ENCODE data around the gene C13orf42.

C13orf42 gene

DNA sequence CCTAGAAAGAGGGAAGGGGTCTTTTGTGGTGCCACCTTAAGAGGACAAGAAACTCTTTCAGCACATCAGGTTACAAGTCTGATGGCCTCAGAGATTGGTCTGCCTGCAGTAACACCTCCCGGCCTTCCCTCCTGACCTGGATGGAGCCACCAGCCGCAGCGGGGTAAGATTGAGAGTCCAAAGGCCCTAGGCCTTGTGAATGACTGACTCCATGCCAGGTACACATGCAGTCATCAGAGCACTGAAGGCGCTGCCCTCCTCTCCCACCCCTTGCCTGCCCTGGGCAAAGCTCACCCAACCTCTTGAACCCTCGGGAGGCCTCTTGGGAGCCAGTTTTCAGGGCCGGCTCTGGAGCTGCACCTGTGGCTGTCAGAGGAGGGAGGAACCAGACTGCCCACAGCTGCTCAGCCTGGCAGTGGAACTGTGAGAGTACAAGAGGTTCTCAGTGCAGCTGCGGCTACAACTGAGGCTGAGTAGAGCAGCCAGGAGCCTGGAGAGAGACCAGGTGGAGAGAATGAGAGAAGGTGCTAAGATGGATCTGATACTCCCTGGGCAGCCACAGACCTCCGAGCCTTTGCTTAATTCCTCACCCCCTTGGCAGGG, 23.8 kb upstream of the C13orf42 start:
- H3K4me3 ChIP-seq (IDR thresholded peaks at IDR 0.05; ENCODE audit: insufficient read depth, low read depth, low read length): no peak overlapping the region
- TF ChIP-seq, protein P1, sequence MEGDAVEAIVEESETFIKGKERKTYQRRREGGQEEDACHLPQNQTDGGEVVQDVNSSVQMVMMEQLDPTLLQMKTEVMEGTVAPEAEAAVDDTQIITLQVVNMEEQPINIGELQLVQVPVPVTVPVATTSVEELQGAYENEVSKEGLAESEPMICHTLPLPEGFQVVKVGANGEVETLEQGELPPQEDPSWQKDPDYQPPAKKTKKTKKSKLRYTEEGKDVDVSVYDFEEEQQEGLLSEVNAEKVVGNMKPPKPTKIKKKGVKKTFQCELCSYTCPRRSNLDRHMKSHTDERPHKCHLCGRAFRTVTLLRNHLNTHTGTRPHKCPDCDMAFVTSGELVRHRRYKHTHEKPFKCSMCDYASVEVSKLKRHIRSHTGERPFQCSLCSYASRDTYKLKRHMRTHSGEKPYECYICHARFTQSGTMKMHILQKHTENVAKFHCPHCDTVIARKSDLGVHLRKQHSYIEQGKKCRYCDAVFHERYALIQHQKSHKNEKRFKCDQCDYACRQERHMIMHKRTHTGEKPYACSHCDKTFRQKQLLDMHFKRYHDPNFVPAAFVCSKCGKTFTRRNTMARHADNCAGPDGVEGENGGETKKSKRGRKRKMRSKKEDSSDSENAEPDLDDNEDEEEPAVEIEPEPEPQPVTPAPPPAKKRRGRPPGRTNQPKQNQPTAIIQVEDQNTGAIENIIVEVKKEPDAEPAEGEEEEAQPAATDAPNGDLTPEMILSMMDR (conservative IDR thresholded peaks at IDR 0.05; ENCODE audit: low read depth, low read length): no peak
- no peak overlapping the region for H3K27ac ChIP-seq
- no peaks in the 10 kb centered on the region for H4K20me1 ChIP-seq (ENCODE audit: insufficient read depth)
- H2AFZ ChIP-seq (ENCODE audit: low read depth): no peak overlapping the region
- no peaks in the 10 kb centered on the region for H3K36me3 ChIP-seq (ENCODE audit: insufficient read depth)
- H3K79me2 ChIP-seq (ENCODE audit: insufficient read depth, low read depth): no peaks in the 10 kb centered on the region
- no peak overlapping the region for H3K4me2 ChIP-seq
- no peak overlapping the region for H3K9ac ChIP-seq
- H3K27me3 ChIP-seq (ENCODE audit: insufficient read depth, low read depth): no peaks in the 10 kb centered on the region
- no peaks in the 10 kb centered on the region for H3K4me1 ChIP-seq (ENCODE audit: low read depth, poor library complexity, severe bottlenecking)

DNA sequence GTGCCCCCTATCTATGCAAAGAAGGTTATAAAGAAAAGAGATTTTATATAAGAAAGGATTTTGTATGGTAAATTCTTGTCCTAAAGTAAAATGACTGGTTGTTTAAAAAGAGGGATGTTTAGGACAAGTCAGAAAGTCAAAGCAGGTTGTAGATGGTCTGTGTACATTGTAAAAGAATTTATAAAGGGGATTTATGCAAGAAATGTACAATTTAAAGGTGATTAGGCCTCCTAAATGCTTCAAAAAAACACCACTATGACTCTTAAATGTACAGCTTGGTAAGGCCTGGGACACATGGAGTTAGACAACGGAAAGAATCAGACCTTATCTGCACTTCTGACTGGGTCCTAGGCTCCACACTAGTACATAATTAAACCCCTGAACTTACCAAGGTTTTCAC, 19.3 kb upstream of the C13orf42 start:
- no peak overlapping the region for H2AFZ ChIP-seq (ENCODE audit: low read depth)
- no peak overlapping the region for H3K4me2 ChIP-seq
- no peak overlapping the region for H3K4me3 ChIP-seq (IDR thresholded peaks at IDR 0.05; ENCODE audit: insufficient read depth, low read depth, low read length)
- TF ChIP-seq, protein P1 (conservative IDR thresholded peaks at IDR 0.05; ENCODE audit: low read depth, low read length): no peak
- no peak overlapping the region for H3K27ac ChIP-seq
- no peaks in the 10 kb centered on the region for H3K79me2 ChIP-seq (ENCODE audit: insufficient read depth, low read depth)
- H3K27me3 ChIP-seq (ENCODE audit: insufficient read depth, low read depth): no peaks in the 10 kb centered on the region
- H3K36me3 ChIP-seq (ENCODE audit: insufficient read depth): no peaks in the 10 kb centered on the region
- H3K9ac ChIP-seq: no peak overlapping the region
- H4K20me1 ChIP-seq (ENCODE audit: insufficient read depth): no peaks in the 10 kb centered on the region
- peaks cover 8% of the 10 kb centered on the region for H3K4me1 ChIP-seq (ENCODE audit: low read depth, poor library complexity, severe bottlenecking)

DNA sequence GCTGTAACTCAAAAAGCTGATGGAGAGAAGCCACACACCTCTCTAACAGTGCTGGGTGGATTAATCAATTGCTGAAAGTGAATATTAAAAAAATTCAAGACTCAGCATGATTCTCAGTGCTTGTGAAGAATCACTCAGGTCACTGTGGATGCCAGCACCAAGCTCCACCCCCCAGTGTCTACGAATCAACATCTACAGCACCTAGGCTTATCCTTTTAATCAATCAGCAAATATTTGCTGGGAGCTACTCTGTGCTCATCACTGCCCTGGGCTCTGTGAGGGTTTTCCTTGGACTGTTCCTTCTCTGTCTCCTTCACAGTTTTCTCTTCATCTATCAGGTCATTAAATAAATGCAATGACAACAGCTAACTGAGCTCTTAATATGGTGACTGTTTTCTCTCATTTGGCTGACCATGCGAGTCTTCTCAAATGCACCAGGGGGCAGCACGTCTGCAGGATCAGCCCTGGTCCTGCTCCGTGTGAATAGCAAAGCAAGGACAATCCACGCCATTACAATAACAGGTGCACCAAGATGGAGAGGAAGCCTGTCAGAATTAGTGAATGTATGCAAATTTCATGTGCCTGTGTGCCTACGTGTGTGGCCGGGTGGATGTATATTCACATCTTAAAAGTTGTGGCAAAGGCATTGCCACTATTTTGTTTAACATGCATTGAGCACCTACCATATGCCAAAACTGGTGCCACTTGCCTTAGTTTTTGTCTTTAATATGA, 14.6 kb upstream of the C13orf42 start:
- Histone ChIP-seq H3K4me1 (ENCODE audit: low read depth, poor library complexity, severe bottlenecking) (peaks cover 9% of the 10 kb centered on the region), H3K4me3 (IDR thresholded peaks at IDR 0.05; ENCODE audit: insufficient read depth, low read depth, low read length) (no peak overlapping the region), H3K27ac (no peak overlapping the region), H3K79me2 (ENCODE audit: insufficient read depth, low read depth) (no peaks in the 10 kb centered on the region), H2AFZ (ENCODE audit: low read depth) (peak overlapping the region; percentile 32; the same call in 1 of the 2 replicates), H3K4me2 (no peak overlapping the region), H3K27me3 (ENCODE audit: insufficient read depth, low read depth) (no peaks in the 10 kb centered on the region), H3K9ac (no peak overlapping the region), H4K20me1 (ENCODE audit: insufficient read depth) (no peaks in the 10 kb centered on the region), H3K36me3 (ENCODE audit: insufficient read depth) (no peaks in the 10 kb centered on the region)
- TF ChIP-seq, protein P1 (conservative IDR thresholded peaks at IDR 0.05; ENCODE audit: low read depth, low read length): peak; percentile 84

DNA sequence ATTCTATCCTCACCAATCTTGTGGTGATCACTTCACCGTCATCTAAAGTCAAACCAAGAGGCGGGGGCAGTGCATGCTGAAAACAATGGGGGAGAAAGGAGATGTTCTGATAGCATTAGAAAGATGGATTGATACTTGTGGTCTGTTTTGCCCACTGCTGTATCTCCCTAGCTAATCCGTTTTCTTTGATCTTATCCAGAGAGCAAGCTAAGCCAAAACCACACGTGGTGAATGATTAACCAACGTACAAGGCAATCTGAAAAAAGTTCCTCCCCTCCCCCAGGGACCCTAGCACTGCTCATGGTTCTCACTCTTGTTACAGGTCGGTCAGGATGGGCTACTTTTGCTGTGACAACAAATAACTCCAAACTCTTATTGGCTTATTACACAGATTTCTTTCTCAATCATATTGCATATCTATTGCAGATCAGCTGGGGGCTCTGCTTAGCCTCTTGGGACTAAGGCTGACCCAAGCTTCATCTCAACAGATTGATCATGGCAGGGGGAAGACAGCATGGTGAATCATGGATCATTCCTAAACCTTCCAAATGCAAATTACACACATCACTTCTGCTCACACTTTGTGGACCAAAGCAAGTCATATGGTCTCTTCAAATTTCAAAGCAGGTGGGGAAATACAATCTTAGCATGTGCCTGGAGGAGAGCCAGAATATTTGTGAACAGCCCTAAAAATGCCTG, 11.9 kb upstream of the C13orf42 start:
- H2AFZ ChIP-seq (ENCODE audit: low read depth): no peak overlapping the region
- no peak overlapping the region for H3K27ac ChIP-seq
- H3K4me2 ChIP-seq: no peak overlapping the region
- H3K79me2 ChIP-seq (ENCODE audit: insufficient read depth, low read depth): no peaks in the 10 kb centered on the region
- H3K36me3 ChIP-seq (ENCODE audit: insufficient read depth): no peaks in the 10 kb centered on the region
- TF ChIP-seq, protein P1 (conservative IDR thresholded peaks at IDR 0.05; ENCODE audit: low read depth, low read length): no peak
- H3K4me3 ChIP-seq (IDR thresholded peaks at IDR 0.05; ENCODE audit: insufficient read depth, low read depth, low read length): no peak overlapping the region
- no peak overlapping the region for H3K9ac ChIP-seq
- H4K20me1 ChIP-seq (ENCODE audit: insufficient read depth): no peaks in the 10 kb centered on the region
- no peaks in the 10 kb centered on the region for H3K27me3 ChIP-seq (ENCODE audit: insufficient read depth, low read depth)
- peaks cover 9% of the 10 kb centered on the region for H3K4me1 ChIP-seq (ENCODE audit: low read depth, poor library complexity, severe bottlenecking)

Measured in KMS-11 (cell line).